HL-60 (cell line): Measurements from ENCODE around the gene KLK11.

Experiments
- DNase-seq, 2 experiments: peaks; one replicate each; pipeline ENCODE4 v3.0.0-alpha.2; 2010 to 2020; ENCODE audit warnings: low read depth in 1 of 2, low spot score in 1 of 2
- H3K27ac ChIP-seq: fragments of 250-450 bp; sonication (Bioruptor Pico); replicated peaks from 2 replicates; pipeline ENCODE4 v1.5.1; 2020; ENCODE audit warnings: mild to moderate bottlenecking, moderate library complexity
- H3K27me3 ChIP-seq: fragments of 250-450 bp; sonication (Bioruptor Pico); 2 replicates; pipeline ENCODE4 v1.5.1; 2021; ENCODE audit warnings: mild to moderate bottlenecking, moderate library complexity; ENCODE audit not compliant: insufficient read depth, poor library complexity, severe bottlenecking
- H3K4me3 ChIP-seq: replicated peaks from 2 replicates; pipeline ENCODE4 v1.5.1; 2011; ENCODE audit warnings: mild to moderate bottlenecking, control low read depth, low read length; ENCODE audit not compliant: insufficient read depth
- CTCF ChIP-seq: IDR thresholded peaks from one replicate; pipeline ENCODE4 v1.5.1; 2011; ENCODE audit warnings: low read length, control low read depth, inconsistent platforms; ENCODE audit not compliant: insufficient read depth
- GABPA ChIP-seq: IDR thresholded peaks from 2 replicates; pipeline ENCODE4 v1.6.1; 2012; ENCODE audit warnings: low read depth
- POLR2AphosphoS5 ChIP-seq: IDR thresholded peaks from 2 replicates; pipeline ENCODE4 v1.6.1; 2012; ENCODE audit warnings: low read depth
- REST ChIP-seq: IDR thresholded peaks from 2 replicates; pipeline ENCODE4 v1.6.1; 2012; ENCODE audit warnings: low read depth; ENCODE audit not compliant: insufficient replicate concordance
- SPI1 ChIP-seq: IDR thresholded peaks from 2 replicates; pipeline ENCODE4 v1.6.1; 2012; ENCODE audit warnings: low read depth, mild to moderate bottlenecking, borderline replicate concordance

Gene KLK11

DNA sequence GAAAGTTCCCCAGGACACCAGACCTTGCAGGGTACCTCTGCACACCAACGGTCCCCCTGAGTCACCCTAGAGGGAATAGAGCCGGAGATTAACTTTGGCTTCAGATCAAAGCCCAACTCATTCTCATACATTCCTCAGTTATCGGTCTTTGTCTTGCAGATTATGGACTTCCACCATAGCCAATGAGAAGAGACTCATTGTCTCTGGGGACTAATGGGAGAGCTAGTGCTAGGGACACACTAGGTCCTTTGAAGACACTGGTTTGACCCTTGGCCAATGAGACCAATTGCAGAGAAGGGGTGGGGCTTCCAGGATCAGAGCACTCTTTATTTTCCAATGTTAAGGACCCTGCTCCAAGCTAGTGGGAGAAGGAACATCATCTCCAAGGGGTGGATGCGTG, 48.8 kb downstream of the KLK11 start:
- TF ChIP-seq GABPA (no peak), SPI1 (no peak), POLR2AphosphoS5 (no peak), REST (no peak)
- no peak overlapping the region for H3K27ac ChIP-seq
- H3K4me3 ChIP-seq: no peak overlapping the region
- no peak for DNase-seq
- no peaks in the 10 kb centered on the region for H3K27me3 ChIP-seq

GRCh38 chr19:50975766-50976165, 50.6 kb downstream of the KLK11 start:
- no peak for DNase-seq
- Histone ChIP-seq H3K27ac (no peak overlapping the region), H3K4me3 (no peak overlapping the region), H3K27me3 (no peaks in the 10 kb centered on the region)
- TF ChIP-seq REST (no peak), SPI1 (no peak), CTCF (no peak), GABPA (no peak), POLR2AphosphoS5 (no peak)

- no peak for DNase-seq
- H3K4me3 ChIP-seq: no peak overlapping the region
- TF ChIP-seq SPI1 (no peak), POLR2AphosphoS5 (no peak), CTCF (no peak), GABPA (no peak), REST (no peak)
- H3K27me3 ChIP-seq: no peaks in the 10 kb centered on the region
- H3K27ac ChIP-seq: no peak overlapping the region
Measured at GRCh38 chr19:50974702-50975556, 51.5 kb downstream of the KLK11 start.
